ENCODE data around the gene TICAM2.

TICAM2 gene

GRCh38 chr5:115530426-115530825 is 71.9 kb downstream of the TICAM2 start:
- no peak for DNase-seq

Measured in fibroblast of skin of back (primary cell).